ENCODE data around the gene HOXC12.

The HOXC12 gene

GRCh38 chr12:53948650-53949593 lies 5.8 kb upstream of the HOXC12 start:
- TF ChIP-seq GATA1 (IDR thresholded peaks at IDR 0.05; ENCODE audit: low read depth, low read length) (no peak), POLR2A (IDR thresholded peaks at IDR 0.05; ENCODE audit: low read length) (no peak)
- peak in 1 of 2 experiments; percentile 45 for DNase-seq

GRCh38 chr12:53949631-53950436 lies 4.9 kb upstream of the HOXC12 start:
- no peak for DNase-seq
- no peak for TF ChIP-seq POLR2A (IDR thresholded peaks at IDR 0.05; ENCODE audit: low read length)
- TF ChIP-seq GATA1 (IDR thresholded peaks at IDR 0.05; ENCODE audit: low read depth, low read length) = no peak

- TF ChIP-seq GATA1 (IDR thresholded peaks at IDR 0.05; ENCODE audit: low read depth, low read length) (no peak), POLR2A (IDR thresholded peaks at IDR 0.05; ENCODE audit: low read length) (no peak)
- no peak for DNase-seq
Measured at GRCh38 chr12:53950437-53950773, 4.3 kb upstream of the HOXC12 start.

- no peak for DNase-seq
- TF ChIP-seq GATA1 (IDR thresholded peaks at IDR 0.05; ENCODE audit: low read depth, low read length) (no peak), POLR2A (IDR thresholded peaks at IDR 0.05; ENCODE audit: low read length) (no peak)
Measured at GRCh38 chr12:53950789-53951576, 3.7 kb upstream of the HOXC12 start.

GRCh38 chr12:53951577-53952334 lies 2.9 kb upstream of the HOXC12 start:
- TF ChIP-seq GATA1 (IDR thresholded peaks at IDR 0.05; ENCODE audit: low read depth, low read length) (no peak), POLR2A (IDR thresholded peaks at IDR 0.05; ENCODE audit: low read length) (no peak)
- DNase-seq = no peak

- no peak for DNase-seq
- no peak for TF ChIP-seq GATA1 (IDR thresholded peaks at IDR 0.05; ENCODE audit: low read depth, low read length)
- no peak for TF ChIP-seq POLR2A (IDR thresholded peaks at IDR 0.05; ENCODE audit: low read length)
Measured at GRCh38 chr12:53952335-53952694, 2.4 kb upstream of the HOXC12 start.

GRCh38 chr12:53952871-53953734 lies 1.6 kb upstream of the HOXC12 start:
- DNase-seq = no peak
- TF ChIP-seq POLR2A (IDR thresholded peaks at IDR 0.05; ENCODE audit: low read length) (no peak), GATA1 (IDR thresholded peaks at IDR 0.05; ENCODE audit: low read depth, low read length) (no peak)

- no peak for DNase-seq
Measured at GRCh38 chr12:53953831-53954693, 641 bp upstream of the HOXC12 start.

GRCh38 chr12:53955036-53955775 lies 503 bp downstream of the HOXC12 start:
- no peak for TF ChIP-seq POLR2A (IDR thresholded peaks at IDR 0.05; ENCODE audit: low read length)
- no peak for TF ChIP-seq GATA1 (IDR thresholded peaks at IDR 0.05; ENCODE audit: low read depth, low read length)

More at GRCh38 chr12:53953831-53954693, 641 bp upstream of the HOXC12 start:
- TF ChIP-seq POLR2A (IDR thresholded peaks at IDR 0.05; ENCODE audit: low read length) (no peak), GATA1 (IDR thresholded peaks at IDR 0.05; ENCODE audit: low read depth, low read length) (no peak)

GRCh38 chr12:53955776-53956250 lies 1.1 kb downstream of the HOXC12 start:
- no peak for TF ChIP-seq POLR2A (IDR thresholded peaks at IDR 0.05; ENCODE audit: low read length)
- no peak for TF ChIP-seq GATA1 (IDR thresholded peaks at IDR 0.05; ENCODE audit: low read depth, low read length)

More at GRCh38 chr12:53955036-53955775, 503 bp downstream of the HOXC12 start:
- no peak for DNase-seq

More at GRCh38 chr12:53955776-53956250, 1.1 kb downstream of the HOXC12 start:
- DNase-seq = no peak
